Endodermal cell (in vitro differentiated cells): Measurements from ENCODE around the gene RFC5. TPM values are rescaled to one million over a fixed set of nuclear protein-coding genes. Genes with fewer than 3 reads are reported as not detected.

ENCODE experiments used
- DNase-seq: peaks from one replicate; pipeline ENCODE4 v3.0.0-alpha.2; 2017
- H3K27ac ChIP-seq: 2 replicates; pipeline ENCODE4 v1.5.1; 2013; ENCODE audit warnings: mild to moderate bottlenecking, low read depth, low read length, moderate library complexity
- H3K27me3 ChIP-seq: 2 replicates; pipeline ENCODE4 v1.6.1; 2013; ENCODE audit warnings: mild to moderate bottlenecking, low read length, moderate library complexity; ENCODE audit not compliant: insufficient read depth, control insufficient read depth, poor library complexity, severe bottlenecking
- H3K36me3 ChIP-seq: 2 replicates; pipeline ENCODE4 v1.7.0; 2013; ENCODE audit warnings: mild to moderate bottlenecking, low read length, moderate library complexity; ENCODE audit not compliant: control insufficient read depth, insufficient read depth
- H3K4me1 ChIP-seq: one replicate; pipeline ENCODE4 v1.7.0; 2013; ENCODE audit warnings: low read length; ENCODE audit not compliant: control insufficient read depth, insufficient read depth
- H3K4me3 ChIP-seq: 2 replicates; pipeline ENCODE4 v1.5.1; 2013; ENCODE audit warnings: mild to moderate bottlenecking, low read length, moderate library complexity
- H3K9ac ChIP-seq: 2 replicates; pipeline ENCODE4 v1.6.1; 2013; ENCODE audit warnings: mild to moderate bottlenecking, low read length, moderate library complexity; ENCODE audit not compliant: poor library complexity, severe bottlenecking; ENCODE audit errors: extremely low read depth
- H3K9me3 ChIP-seq: 2 replicates; pipeline ENCODE4 v1.6.1; 2013; ENCODE audit warnings: mild to moderate bottlenecking, low read length, moderate library complexity; ENCODE audit not compliant: control insufficient read depth
- H3K27ac Mint-ChIP-seq: 2 replicates; pipeline ENCODE4 v1.8.0; 2020; ENCODE audit warnings: mixed read lengths
- H3K27me3 Mint-ChIP-seq: 2 replicates; pipeline ENCODE4 v1.8.0; 2021; ENCODE audit warnings: mild to moderate bottlenecking, mixed read lengths; ENCODE audit not compliant: insufficient read depth
- H3K36me3 Mint-ChIP-seq: 2 replicates; pipeline ENCODE4 v1.8.0; 2020; ENCODE audit warnings: low read depth, mixed read lengths
- H3K4me1 Mint-ChIP-seq: 2 replicates; pipeline ENCODE4 v1.8.0; 2020; ENCODE audit warnings: mixed read lengths
- H3K4me3 Mint-ChIP-seq: 2 replicates; pipeline ENCODE4 v1.8.0; 2020; ENCODE audit warnings: mild to moderate bottlenecking, moderate library complexity, mixed read lengths
- H3K9me3 Mint-ChIP-seq: 2 replicates; pipeline ENCODE4 v1.8.0; 2020; ENCODE audit warnings: mild to moderate bottlenecking, mixed read lengths
- CTCF ChIP-seq: fragments of 200-600 bp; sonication (generic); conservative IDR thresholded peaks from 2 replicates; pipeline ENCODE4 v1.5.0; 2021; ENCODE audit warnings: antibody characterized with exemption, mild to moderate bottlenecking
- WGBS, 2 experiments: methylation state at CpG; one replicate each; pipeline versions ENCODE4 v1.1.5 to v1.1.7; 2013; ENCODE audit warnings: missing lambda C conversion rate in 2 of 2, mixed read lengths in 1 of 2; ENCODE audit not compliant: insufficient coverage in 1 of 2, insufficient read length in 1 of 2; 5-methylcytosine and 5-hydroxymethylcytosine counted together
- total RNA-seq, 2 donors: library from RNA; stranded (reverse); fragmentation: NEBNext Ultra II Directional in 1 of 2; extraction: Animal tissue kit (Norgen Biotek cat#: 25700) in 1 of 2; gene quantifications; 2 replicates in 1 of 2; 3 replicates in 1 of 2; pipeline ENCODE4 v1.2.1, GENCODE V29; 2021

The RFC5 gene
- total RNA-seq, 2 donors from 2014 or later, result 32.2 to 46.2 TPM

GRCh38 chr12:118060301-118061010, 44.0 kb downstream of the RFC5 start:
- Mint-ChIP-seq H3K4me1 (peaks cover 45% of the 10 kb centered on the region), H3K36me3 (peaks cover 17% of the 10 kb centered on the region), H3K9me3 (no peaks in the 10 kb centered on the region), H3K4me3 (peak overlapping the region; percentile 83), H3K27ac (peak overlapping the region; percentile 88), H3K27me3 (no peaks in the 10 kb centered on the region)
- 1 to 4% methylated on average over 4 to 34 of the region's 46 CpGs for WGBS, 2 experiments
- H3K27me3 ChIP-seq, result no peaks in the 10 kb centered on the region
- H3K9ac ChIP-seq, result peak overlapping the region; percentile 62
- no peak overlapping the region for H3K27ac ChIP-seq
- TF ChIP-seq CTCF, result no peak
- H3K9me3 ChIP-seq, result no peaks in the 10 kb centered on the region
- H3K36me3 ChIP-seq, result peaks cover 10% of the 10 kb centered on the region
- H3K4me3 ChIP-seq, result peak overlapping the region; percentile 91
- peak; percentile 78 for DNase-seq
- peaks cover 12% of the 10 kb centered on the region for H3K4me1 ChIP-seq

- no peak for TF ChIP-seq CTCF
- Histone ChIP-seq H3K9ac (peak within 1 kb of the TSS; percentile 83), H3K27ac (peak within 1 kb of the TSS; percentile 36), H3K27me3 (no peaks in the 10 kb centered on the region), H3K9me3 (no peaks in the 10 kb centered on the region), H3K36me3 (peaks cover 12% of the 10 kb centered on the region), H3K4me3 (peak within 1 kb of the TSS; percentile 91), H3K4me1 (peaks cover 12% of the 10 kb centered on the region)
- peak within 1 kb of the TSS; percentile 97 for H3K27ac Mint-ChIP-seq
- no peaks in the 10 kb centered on the region for H3K9me3 Mint-ChIP-seq
- peak; percentile 86 for DNase-seq
- no peaks in the 10 kb centered on the region for H3K27me3 Mint-ChIP-seq
- peaks cover 14% of the 10 kb centered on the region for H3K36me3 Mint-ChIP-seq
- H3K4me3 Mint-ChIP-seq, result peak within 1 kb of the TSS; percentile 83
- peaks cover 41% of the 10 kb centered on the region for H3K4me1 Mint-ChIP-seq
- 0 to 1% methylated on average over 21 to 75 of the region's 76 CpGs for WGBS, 2 experiments
Observed at GRCh38 chr12:118061011-118061872, 44.7 kb downstream of the RFC5 start, which contains the start of gene WSB2. Gene WSB2, minus strand, starts transcription at chr12:118061179. Its CDS starts 131 bp downstream, at chr12:118061048.

GRCh38 chr12:118061873-118062843, 45.7 kb downstream of the RFC5 start:
- peaks cover 12% of the 10 kb centered on the region for H3K4me1 ChIP-seq
- DNase-seq, result peak; percentile 88
- H3K9me3 ChIP-seq, result no peaks in the 10 kb centered on the region
- WGBS, 2 experiments, result 2 to 3% methylated on average over 30 to 44 of the region's 44 CpGs
- H3K27me3 Mint-ChIP-seq, result no peaks in the 10 kb centered on the region
- no peaks in the 10 kb centered on the region for H3K9me3 Mint-ChIP-seq
- H3K4me3 ChIP-seq, result peak overlapping the region; percentile 89
- peaks cover 41% of the 10 kb centered on the region for H3K4me1 Mint-ChIP-seq
- H3K4me3 Mint-ChIP-seq, result peak overlapping the region; percentile 83
- H3K27ac Mint-ChIP-seq, result peak overlapping the region; percentile 97
- peak overlapping the region; percentile 29 for H3K27ac ChIP-seq
- peaks cover 12% of the 10 kb centered on the region for H3K36me3 ChIP-seq
- TF ChIP-seq CTCF, result no peak
- peaks cover 16% of the 10 kb centered on the region for H3K36me3 Mint-ChIP-seq
- H3K9ac ChIP-seq, result peak overlapping the region; percentile 83
- H3K27me3 ChIP-seq, result no peaks in the 10 kb centered on the region
